ENCODE measurements around the gene ACSF3.

GRCh38 chr16:89046491-89046890 is 47.2 kb upstream of the ACSF3 start:
- TF ChIP-seq CTCF (IDR thresholded peaks at IDR 0.05; ENCODE audit: poor library complexity): no peak
- TF ChIP-seq EZH2 (IDR thresholded peaks at IDR 0.05; ENCODE audit: borderline replicate concordance): no peak

Measured in hepatocyte (in vitro differentiated cells).